T-helper 1 cell treated with Interleukin-12 subunit alpha and Interleukin-12 subunit beta and Interleukin-4 antibody, amounts not matched to agents 30 ng/mL and 1 ng/mL, for 36 hours (primary cell): ENCODE measurements around the gene CT83. TPM values are rescaled to one million over a fixed set of nuclear protein-coding genes. Genes with fewer than 3 reads are reported as not detected.

Experiments
- intact Hi-C: fragments of 100-400 bp; cut with micrococcal nuclease; formaldehyde crosslinking; loops from one replicate; pipeline ENCODE4 v1.15.1; 2024
- total RNA-seq: library from RNA; stranded (reverse); gene quantifications from 2 replicates; pipeline ENCODE4 v1.2.3, GENCODE V29; 2022

Gene CT83
- not detected in 2 replicates for total RNA-seq

- intact Hi-C loops, result no loop called here
Observed at GRCh38 chrX:116462822-116463221, at the start of gene CT83. TSS of gene CT83 (minus strand) at chrX:116462976. CDS start at chrX:116462856, 120 bp downstream.

- intact Hi-C loops, result no loop called here
Observed at GRCh38 chrX:116499780-116500179, 37.0 kb upstream of the CT83 start.

- intact Hi-C loops, result no loop called here
Observed at GRCh38 chrX:116493271-116493670, 30.5 kb upstream of the CT83 start.

GRCh38 chrX:116490104-116490503 lies 27.3 kb upstream of the CT83 start:
- intact Hi-C loops, result no loop called here

- intact Hi-C loops, result no loop called here
Observed at GRCh38 chrX:116480059-116480458, 17.3 kb upstream of the CT83 start.

GRCh38 chrX:116449156-116449555 lies 13.6 kb downstream of the CT83 start:
- intact Hi-C loops, result no loop called here

GRCh38 chrX:116436358-116436816 lies 26.4 kb downstream of the CT83 start, which contains the start of gene SLC6A14:
TSS of gene SLC6A14 (plus strand) at chrX:116436606. CDS start at chrX:116436710, 104 bp downstream.
- intact Hi-C loops, result no loop called here

- intact Hi-C loops, result no loop called here
Observed at GRCh38 chrX:116435597-116435996, 27.2 kb downstream of the CT83 start.

- intact Hi-C loops, result no loop called here
Observed at GRCh38 chrX:116427978-116428377, 34.8 kb downstream of the CT83 start.

- intact Hi-C loops, result no loop called here
Observed at GRCh38 chrX:116417968-116418367, 44.8 kb downstream of the CT83 start.

GRCh38 chrX:116417214-116417613 lies 45.6 kb downstream of the CT83 start:
- intact Hi-C loops, result no loop called here

- intact Hi-C loops, result no loop called here
Observed at GRCh38 chrX:116413273-116413672, 49.5 kb downstream of the CT83 start.

Other genes with a start within 250 kb of the CT83 start
- not detected in 2 replicates for gene SLC6A14, start 26.4 kb downstream of the CT83 start, total RNA-seq